Activated T-helper 1 cell treated with anti-CD3 and anti-CD28 coated beads, Interleukin-12 subunit alpha, Interleukin-12 subunit beta, Interleukin-2, Interleukin-4 antibody, amounts not matched to agents 30 ng/mL and 10 ng/mL and 1 ng/mL, durations not matched to agents 14 hours and 24 hours and 36 hours (primary cell): ENCODE data around the gene ASB11. TPM values are rescaled to one million over a fixed set of nuclear protein-coding genes. Genes with fewer than 3 reads are reported as not detected.
A peak's percentile ranks its signal among the peaks of the same experiment; 100 is the strongest.
"Not testable (repeated sequence)": the region's sequence is repeated elsewhere in the genome, so short reads cannot be mapped to it uniquely, and the experiment has no call there.

Experiments used
- DNase-seq: peaks from one replicate; pipeline ENCODE4 v3.0.0; 2021; ENCODE audit warnings: low spot score
- H3K27ac Mint-ChIP-seq: one replicate; pipeline ENCODE4 v1.8.0; 2021; ENCODE audit warnings: mild to moderate bottlenecking, mixed read lengths
- H3K27me3 Mint-ChIP-seq: one replicate; pipeline ENCODE4 v1.8.0; 2022; ENCODE audit warnings: mild to moderate bottlenecking, moderate library complexity, mixed read lengths; ENCODE audit not compliant: insufficient read depth
- H3K36me3 Mint-ChIP-seq: one replicate; pipeline ENCODE4 v1.8.0; 2021; ENCODE audit warnings: low read depth, mixed read lengths
- H3K4me1 Mint-ChIP-seq: one replicate; pipeline ENCODE4 v1.8.0; 2021; ENCODE audit warnings: low read depth, mixed read lengths
- H3K4me3 Mint-ChIP-seq: one replicate; pipeline ENCODE4 v1.8.0; 2021; ENCODE audit warnings: mild to moderate bottlenecking, moderate library complexity, mixed read lengths
- H3K9me3 Mint-ChIP-seq: one replicate; pipeline ENCODE4 v1.8.0; 2021; ENCODE audit warnings: mixed read lengths
- intact Hi-C: fragments of 100-400 bp; cut with micrococcal nuclease; formaldehyde crosslinking; loops from one replicate; pipeline ENCODE4 v1.15.1; 2024
- total RNA-seq: library from RNA; stranded (reverse); gene quantifications from 2 replicates; pipeline ENCODE4 v1.2.3, GENCODE V29; 2022

The ASB11 gene
- total RNA-seq, 1 donor from 2014 or later, result not detected

GRCh38 chrX:15328821-15329220 lies 13.4 kb upstream of the ASB11 start:
- no peak overlapping the region for H3K27ac Mint-ChIP-seq
- H3K27me3 Mint-ChIP-seq, result no peaks in the 10 kb centered on the region
- H3K36me3 Mint-ChIP-seq, result peaks cover 23% of the 10 kb centered on the region
- intact Hi-C loops, result no loop called here
- no peak overlapping the region for H3K4me3 Mint-ChIP-seq
- H3K4me1 Mint-ChIP-seq, result peaks cover 5% of the 10 kb centered on the region
- no peaks in the 10 kb centered on the region for H3K9me3 Mint-ChIP-seq
- no peak for DNase-seq

- no peaks in the 10 kb centered on the region for H3K9me3 Mint-ChIP-seq
- no peak overlapping the region for H3K27ac Mint-ChIP-seq
- no peaks in the 10 kb centered on the region for H3K27me3 Mint-ChIP-seq
- DNase-seq, result no peak
- intact Hi-C loops, result no loop called here
- peaks cover 5% of the 10 kb centered on the region for H3K4me1 Mint-ChIP-seq
- no peak overlapping the region for H3K4me3 Mint-ChIP-seq
- peaks cover 24% of the 10 kb centered on the region for H3K36me3 Mint-ChIP-seq
Measured at GRCh38 chrX:15328131-15328530, 12.7 kb upstream of the ASB11 start.

- no peak overlapping the region for H3K27ac Mint-ChIP-seq
- intact Hi-C loops, result no loop called here
- DNase-seq, result no peak
- no peaks in the 10 kb centered on the region for H3K4me1 Mint-ChIP-seq
- H3K9me3 Mint-ChIP-seq, result no peaks in the 10 kb centered on the region
- H3K27me3 Mint-ChIP-seq, result no peaks in the 10 kb centered on the region
- no peak overlapping the region for H3K4me3 Mint-ChIP-seq
- peaks cover 24% of the 10 kb centered on the region for H3K36me3 Mint-ChIP-seq
Measured at GRCh38 chrX:15322472-15322871, 7.0 kb upstream of the ASB11 start.

- no peaks in the 10 kb centered on the region for H3K9me3 Mint-ChIP-seq
- intact Hi-C loops, result no loop called here
- H3K4me3 Mint-ChIP-seq, result no peak overlapping the region
- H3K36me3 Mint-ChIP-seq, result peaks cover 24% of the 10 kb centered on the region
- no peak overlapping the region for H3K27ac Mint-ChIP-seq
- H3K4me1 Mint-ChIP-seq, result no peaks in the 10 kb centered on the region
- no peak for DNase-seq
- no peaks in the 10 kb centered on the region for H3K27me3 Mint-ChIP-seq
Measured at GRCh38 chrX:15322072-15322471, 6.6 kb upstream of the ASB11 start.

DNA sequence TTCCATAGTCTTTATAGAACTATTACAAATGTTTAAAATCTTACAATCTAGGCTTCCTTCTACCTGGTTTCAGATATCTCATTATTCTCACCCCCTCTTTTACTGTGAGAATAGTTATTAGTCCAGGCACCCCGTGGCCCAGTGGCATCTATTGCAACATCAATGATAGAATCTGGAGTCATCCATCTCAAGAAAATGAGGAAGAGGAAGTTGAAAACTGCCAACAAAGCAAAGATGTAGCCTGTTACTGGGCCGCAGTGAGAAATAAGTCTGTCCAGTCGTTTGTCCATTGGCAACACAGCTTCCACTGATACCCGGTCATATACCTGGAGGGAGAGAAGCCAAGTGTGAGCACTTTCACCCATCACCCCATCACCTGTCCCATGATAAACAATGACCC lies 6.0 kb upstream of the ASB11 start:
- no peaks in the 10 kb centered on the region for H3K27me3 Mint-ChIP-seq
- no peak for DNase-seq
- intact Hi-C loops, result no loop called here
- no peak overlapping the region for H3K27ac Mint-ChIP-seq
- peaks cover 24% of the 10 kb centered on the region for H3K36me3 Mint-ChIP-seq
- H3K4me3 Mint-ChIP-seq, result no peak overlapping the region
- no peaks in the 10 kb centered on the region for H3K4me1 Mint-ChIP-seq
- H3K9me3 Mint-ChIP-seq, result no peaks in the 10 kb centered on the region

DNA sequence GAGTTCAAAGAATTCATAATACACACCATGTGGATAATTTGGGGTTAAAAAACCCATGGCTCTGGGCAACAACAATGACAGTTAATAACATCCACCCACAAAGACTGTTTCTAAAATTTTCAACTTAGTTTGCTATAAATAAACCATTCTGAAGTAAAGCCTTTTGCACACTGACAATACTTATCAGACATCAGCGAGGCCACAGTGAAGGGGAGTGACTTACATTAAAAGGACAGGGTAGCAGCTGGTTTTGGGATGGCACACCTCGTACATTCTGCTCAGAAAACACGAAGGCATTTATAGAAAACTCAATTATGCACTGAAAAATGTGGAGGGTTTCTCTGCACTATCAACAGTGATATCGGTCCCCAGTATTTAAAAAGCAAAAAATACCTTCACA lies 4.9 kb upstream of the ASB11 start:
- H3K27ac Mint-ChIP-seq, result no peak overlapping the region
- no peak for DNase-seq
- H3K4me1 Mint-ChIP-seq, result no peaks in the 10 kb centered on the region
- intact Hi-C loops, result no loop called here
- no peaks in the 10 kb centered on the region for H3K27me3 Mint-ChIP-seq
- peaks cover 23% of the 10 kb centered on the region for H3K36me3 Mint-ChIP-seq
- H3K4me3 Mint-ChIP-seq, result no peak overlapping the region
- H3K9me3 Mint-ChIP-seq, result no peaks in the 10 kb centered on the region

- Mint-ChIP-seq H3K27me3 (no peaks in the 10 kb centered on the region), H3K4me1 (no peaks in the 10 kb centered on the region), H3K4me3 (no peak overlapping the region), H3K27ac (no peak overlapping the region), H3K9me3 (no peaks in the 10 kb centered on the region), H3K36me3 (peaks cover 17% of the 10 kb centered on the region)
- DNase-seq, result no peak
- intact Hi-C loops, result no loop called here
Measured at GRCh38 chrX:15319075-15319474, 3.6 kb upstream of the ASB11 start.

- Mint-ChIP-seq H3K36me3 (peaks cover 5% of the 10 kb centered on the region), H3K9me3 (no peaks in the 10 kb centered on the region), H3K4me3 (no peak overlapping the region), H3K27ac (no peak overlapping the region), H3K27me3 (no peaks in the 10 kb centered on the region), H3K4me1 (no peaks in the 10 kb centered on the region)
- intact Hi-C loops, result no loop called here
- no peak for DNase-seq
Measured at GRCh38 chrX:15314472-15314871, 968 bp downstream of the ASB11 start.

DNA sequence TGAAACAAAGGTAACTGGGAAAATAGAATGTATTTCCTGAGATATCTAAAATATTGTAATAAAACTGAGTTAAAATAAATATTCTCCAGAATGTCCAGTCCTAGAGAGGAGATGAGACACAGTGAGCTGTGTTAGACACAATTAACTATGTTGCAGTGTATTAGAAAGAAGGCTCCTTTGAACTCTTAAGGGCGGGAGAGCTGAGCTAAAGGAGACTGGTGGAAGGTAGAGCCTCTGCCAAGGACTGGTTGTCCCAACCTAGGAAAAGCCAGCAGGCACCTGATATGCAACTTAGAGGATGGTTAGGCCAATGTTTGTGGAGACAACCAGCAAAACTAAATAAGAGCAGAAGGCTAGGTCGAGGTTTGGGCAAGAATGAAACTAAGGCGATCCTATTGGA lies 4.3 kb downstream of the ASB11 start:
- H3K4me3 Mint-ChIP-seq, result no peak overlapping the region
- no peaks in the 10 kb centered on the region for H3K9me3 Mint-ChIP-seq
- intact Hi-C loops, result no loop called here

GRCh38 chrX:15310117-15310516 lies 5.3 kb downstream of the ASB11 start:
- H3K27ac Mint-ChIP-seq, result no peak overlapping the region
- intact Hi-C loops, result no loop called here
- no peak for DNase-seq
- no peaks in the 10 kb centered on the region for H3K9me3 Mint-ChIP-seq
- H3K4me1 Mint-ChIP-seq, result no peaks in the 10 kb centered on the region
- no peaks in the 10 kb centered on the region for H3K36me3 Mint-ChIP-seq
- H3K27me3 Mint-ChIP-seq, result no peaks in the 10 kb centered on the region
- H3K4me3 Mint-ChIP-seq, result no peak overlapping the region

More for the DNA sequence above, 4.3 kb downstream of the ASB11 start:
- H3K4me1 Mint-ChIP-seq, result no peaks in the 10 kb centered on the region
- no peak overlapping the region for H3K27ac Mint-ChIP-seq
- DNase-seq, result no peak
- no peaks in the 10 kb centered on the region for H3K27me3 Mint-ChIP-seq
- H3K36me3 Mint-ChIP-seq, result no peaks in the 10 kb centered on the region

- DNase-seq, H3K27ac Mint-ChIP-seq, H3K4me3 Mint-ChIP-seq, H3K4me1 Mint-ChIP-seq, intact Hi-C loops, H3K9me3 Mint-ChIP-seq, H3K27me3 Mint-ChIP-seq, H3K36me3 Mint-ChIP-seq: not testable (repeated sequence)
Measured at GRCh38 chrX:15305899-15306298, 9.5 kb downstream of the ASB11 start.

DNA sequence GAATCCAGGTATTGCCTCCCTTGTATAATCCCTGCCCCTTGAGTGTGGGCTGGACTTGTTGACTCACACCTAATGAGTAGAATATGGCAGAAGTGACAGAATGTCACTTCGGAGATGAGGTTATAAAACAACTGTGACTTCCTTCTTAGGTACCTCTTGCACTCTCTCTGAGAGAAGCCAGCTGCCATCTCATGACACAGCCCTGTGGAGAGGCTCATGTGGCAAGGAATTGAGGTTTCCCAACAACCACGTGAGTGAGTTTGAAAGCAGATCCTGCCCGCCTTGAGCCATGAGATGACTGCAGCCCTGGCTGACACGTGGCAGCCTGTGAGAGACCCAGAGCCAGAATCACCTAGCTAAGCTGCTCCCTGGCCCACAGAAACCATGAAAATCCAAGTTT lies 13.5 kb downstream of the ASB11 start:
- Mint-ChIP-seq H3K4me1 (no peaks in the 10 kb centered on the region), H3K4me3 (no peak overlapping the region), H3K27ac (no peak overlapping the region), H3K36me3 (no peaks in the 10 kb centered on the region), H3K27me3 (peaks cover 2% of the 10 kb centered on the region), H3K9me3 (no peaks in the 10 kb centered on the region)
- peak; percentile 0 for DNase-seq
- intact Hi-C loops, result no loop called here

DNA sequence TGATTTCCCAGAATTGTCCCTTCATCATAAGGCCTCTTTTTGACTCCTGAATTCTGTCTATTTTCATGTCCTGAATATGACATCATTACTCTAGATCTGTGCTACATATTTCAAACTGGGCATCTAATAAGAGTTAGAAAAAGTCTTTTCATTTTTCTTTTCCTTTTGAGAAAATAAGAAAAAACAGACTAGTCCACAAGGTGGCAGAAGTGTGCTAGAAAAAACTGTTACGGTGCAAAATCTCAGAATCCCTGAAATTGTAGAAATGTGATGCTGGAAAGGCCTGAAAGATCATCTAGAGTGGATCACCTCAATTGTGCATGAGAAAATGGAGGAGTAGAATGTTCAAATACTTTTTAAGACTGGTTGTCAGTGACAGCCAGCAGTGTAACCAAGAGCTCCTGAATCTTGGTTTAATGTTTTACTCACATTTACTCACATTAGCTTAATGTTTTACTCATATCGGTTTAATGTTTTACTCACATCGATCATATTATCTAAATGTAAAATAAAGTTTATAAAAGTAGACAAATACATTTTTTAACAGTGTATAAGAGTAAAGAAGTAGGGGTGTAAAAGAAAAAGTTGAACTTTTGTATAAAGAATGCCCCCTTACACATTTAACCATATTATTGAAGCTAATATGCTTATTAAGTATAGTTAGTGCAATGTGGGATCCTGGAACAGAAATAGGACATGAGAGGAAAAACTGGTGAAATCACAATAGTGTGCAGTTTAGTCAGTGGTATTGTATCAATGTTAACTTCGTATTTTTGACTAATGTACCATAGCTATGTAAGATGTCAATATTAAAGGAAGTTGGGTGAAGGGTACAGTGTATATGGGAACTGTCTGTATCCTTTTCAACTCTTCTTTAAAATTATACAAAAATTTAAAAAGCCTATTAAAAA lies 15.2 kb downstream of the ASB11 start:
- H3K9me3 Mint-ChIP-seq, result no peaks in the 10 kb centered on the region
- peaks cover 2% of the 10 kb centered on the region for H3K27me3 Mint-ChIP-seq
- no peak overlapping the region for H3K27ac Mint-ChIP-seq
- H3K36me3 Mint-ChIP-seq, result no peaks in the 10 kb centered on the region
- no peak for DNase-seq
- H3K4me1 Mint-ChIP-seq, result no peaks in the 10 kb centered on the region
- intact Hi-C loops, result no loop called here
- H3K4me3 Mint-ChIP-seq, result no peak overlapping the region

- intact Hi-C loops, result no loop called here
- no peaks in the 10 kb centered on the region for H3K9me3 Mint-ChIP-seq
- no peak overlapping the region for H3K27ac Mint-ChIP-seq
- H3K36me3 Mint-ChIP-seq, result no peaks in the 10 kb centered on the region
- DNase-seq, result no peak
- peaks cover 2% of the 10 kb centered on the region for H3K27me3 Mint-ChIP-seq
- no peaks in the 10 kb centered on the region for H3K4me1 Mint-ChIP-seq
- no peak overlapping the region for H3K4me3 Mint-ChIP-seq
Measured at GRCh38 chrX:15298780-15299179, 16.7 kb downstream of the ASB11 start.
